Iris pigment epithelial cell (primary cell): Measurements from ENCODE around the gene HOMEZ.
"Not testable (repeated sequence)": the region's sequence is repeated elsewhere in the genome, so short reads cannot be mapped to it uniquely, and the experiment has no call there.

Experiments
- DNase-seq: peaks from one replicate; pipeline ENCODE4 v3.0.0-alpha.2; 2011; ENCODE audit warnings: low read depth

HOMEZ gene

DNA sequence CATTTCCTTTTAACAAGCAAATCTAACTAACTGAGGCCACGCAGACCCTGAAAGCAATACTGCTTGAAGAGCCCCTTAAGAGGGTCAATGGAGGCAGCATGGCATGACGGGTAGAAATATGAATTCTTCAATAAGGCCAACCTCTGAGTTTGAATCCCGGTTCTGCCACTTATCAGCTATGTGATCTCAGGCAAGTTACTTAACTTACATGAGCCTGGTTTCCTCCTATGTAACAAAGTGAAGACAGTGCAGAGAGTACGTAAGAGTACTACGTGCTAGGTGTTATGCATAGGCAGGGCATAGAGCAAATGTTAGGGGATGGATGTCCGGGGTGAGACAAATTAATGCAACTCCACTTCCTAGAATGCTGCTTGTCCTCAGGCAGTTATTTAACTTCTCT is 4.7 kb downstream of the HOMEZ start:
- no peak for DNase-seq

DNA sequence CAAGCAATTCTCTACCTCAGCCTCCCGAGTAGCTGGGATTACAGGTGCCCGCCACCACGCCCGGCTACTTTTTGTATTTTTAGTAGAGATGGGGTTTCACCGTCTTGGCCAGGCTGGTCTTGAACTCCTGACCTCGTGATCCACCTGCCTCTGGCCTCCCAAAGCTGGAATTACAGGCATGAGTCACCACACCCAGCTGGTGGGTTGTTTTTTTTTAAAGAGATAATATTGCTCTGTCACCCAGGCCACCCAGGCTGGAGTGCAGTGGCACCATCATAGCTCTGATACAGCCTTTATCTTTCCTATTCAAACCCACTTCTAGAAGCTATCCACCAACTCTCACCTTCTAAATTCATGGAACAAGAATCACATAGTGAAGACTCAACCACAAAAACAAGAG is 8.0 kb downstream of the HOMEZ start:
- DNase-seq = not testable (repeated sequence)

- DNase-seq = no peak
Measured at GRCh38 chr14:23277189-23277588, 8.7 kb downstream of the HOMEZ start.

DNA sequence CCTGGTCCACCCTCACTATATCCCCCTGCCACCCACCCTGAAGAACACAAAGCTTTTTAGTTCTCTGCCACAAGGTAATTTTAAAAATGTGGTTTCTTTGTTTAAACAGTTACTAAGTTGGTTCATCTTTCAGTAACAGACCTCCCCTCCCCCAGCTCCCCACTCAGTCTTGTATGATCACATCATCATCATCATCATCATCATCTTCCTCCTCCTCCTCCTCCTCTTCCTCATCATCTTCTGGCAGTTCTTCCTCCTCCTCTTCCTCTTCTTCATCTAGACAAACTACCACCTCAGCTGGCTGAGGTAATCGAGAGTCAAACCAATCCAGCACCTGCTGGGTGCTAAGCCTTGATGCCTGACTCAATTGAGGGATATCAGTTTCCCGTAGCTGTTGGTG is 10.5 kb downstream of the HOMEZ start:
- no peak for DNase-seq

DNA sequence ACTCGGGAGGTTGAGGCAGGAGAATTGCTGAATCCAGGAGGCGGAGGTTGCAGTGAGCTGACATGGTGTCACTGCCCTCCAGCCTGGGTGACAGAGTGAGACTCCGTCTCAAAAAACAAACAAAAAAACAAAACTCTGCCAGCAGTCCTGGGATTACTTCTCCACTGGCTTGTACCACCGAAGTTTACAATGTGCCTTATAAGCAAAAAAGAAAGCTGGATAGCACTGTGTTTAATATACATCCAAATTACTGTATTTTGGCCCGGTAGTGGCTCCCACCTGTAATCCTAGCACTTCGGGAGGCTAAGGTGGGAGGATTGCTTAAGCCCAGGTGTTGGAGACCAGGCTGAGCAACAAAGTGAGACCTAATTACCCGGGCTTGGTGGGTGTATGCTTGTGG is 16.7 kb downstream of the HOMEZ start:
- DNase-seq = no peak

GRCh38 chr14:23260849-23261248 is 25.1 kb downstream of the HOMEZ start:
- not testable (repeated sequence) for DNase-seq

- no peak for DNase-seq
Measured at GRCh38 chr14:23259426-23259825, 26.5 kb downstream of the HOMEZ start.

DNA sequence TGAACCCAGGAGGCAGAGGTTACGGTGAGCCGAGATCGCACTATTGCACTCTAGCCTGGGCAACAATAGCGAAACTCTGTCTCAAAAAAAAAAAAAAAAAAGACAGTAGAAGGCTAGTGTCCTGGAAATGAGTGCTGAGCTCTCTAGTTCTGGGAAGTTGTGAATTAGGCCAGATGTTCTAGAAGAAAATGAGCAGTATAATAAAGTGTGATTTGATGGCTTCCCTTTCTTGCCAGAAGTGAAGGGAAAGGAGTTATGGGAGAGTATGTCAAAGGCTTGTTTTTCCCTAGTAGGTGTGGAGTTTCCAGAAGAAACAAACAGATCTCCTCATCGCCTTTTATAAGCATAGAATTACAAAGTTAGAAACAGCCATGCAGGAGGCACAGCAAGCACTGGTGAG is 27.7 kb downstream of the HOMEZ start:
- no peak for DNase-seq

- DNase-seq = no peak
Measured at GRCh38 chr14:23252420-23253333, 33.3 kb downstream of the HOMEZ start.

GRCh38 chr14:23252006-23252405 is 33.9 kb downstream of the HOMEZ start:
- no peak for DNase-seq

- no peak for DNase-seq
Measured at GRCh38 chr14:23249824-23250223, 36.1 kb downstream of the HOMEZ start.

GRCh38 chr14:23248601-23249000 is 37.3 kb downstream of the HOMEZ start:
- peak; percentile 7 for DNase-seq

GRCh38 chr14:23245282-23245681 is 40.6 kb downstream of the HOMEZ start:
- DNase-seq = no peak

DNA sequence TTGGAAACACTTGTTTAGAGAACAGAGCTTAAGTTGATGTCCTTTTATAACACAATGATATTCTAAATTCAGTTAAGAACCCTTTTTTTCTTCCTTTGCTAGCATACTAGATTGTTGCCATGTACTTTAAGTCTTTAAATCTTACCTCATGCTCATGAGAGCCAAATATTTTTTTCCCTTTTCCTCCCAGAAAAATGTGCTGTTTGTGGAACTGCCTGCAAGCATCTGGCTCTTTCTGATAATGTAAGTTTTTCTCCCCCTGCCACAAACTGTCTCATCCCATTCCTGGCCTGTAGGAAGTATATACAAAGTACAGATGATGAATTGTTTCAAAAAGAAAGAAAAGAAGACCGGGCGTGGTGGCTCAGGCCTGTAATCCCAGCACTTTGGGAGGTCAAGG is 42.9 kb downstream of the HOMEZ start:
- DNase-seq = no peak

DNA sequence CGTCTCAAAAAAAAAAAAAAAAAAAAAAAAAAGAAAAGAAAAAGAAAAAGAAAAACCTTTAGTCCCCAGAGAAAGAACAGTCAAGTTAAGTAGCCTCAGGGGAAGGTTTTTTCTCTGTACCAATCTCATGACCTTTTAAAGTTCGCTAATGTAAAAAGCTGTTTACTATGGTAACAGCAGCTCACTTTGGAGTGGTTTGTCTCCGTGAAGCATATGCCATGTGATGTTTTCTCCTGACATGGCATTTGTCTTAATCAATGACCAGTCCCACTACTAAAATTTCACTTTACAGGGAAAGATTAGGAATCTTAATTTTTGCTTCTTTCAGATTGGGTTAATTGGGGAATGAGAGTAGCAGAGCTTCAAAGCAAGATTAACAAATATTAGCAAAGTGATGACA is 43.9 kb downstream of the HOMEZ start:
- no peak for DNase-seq

DNA sequence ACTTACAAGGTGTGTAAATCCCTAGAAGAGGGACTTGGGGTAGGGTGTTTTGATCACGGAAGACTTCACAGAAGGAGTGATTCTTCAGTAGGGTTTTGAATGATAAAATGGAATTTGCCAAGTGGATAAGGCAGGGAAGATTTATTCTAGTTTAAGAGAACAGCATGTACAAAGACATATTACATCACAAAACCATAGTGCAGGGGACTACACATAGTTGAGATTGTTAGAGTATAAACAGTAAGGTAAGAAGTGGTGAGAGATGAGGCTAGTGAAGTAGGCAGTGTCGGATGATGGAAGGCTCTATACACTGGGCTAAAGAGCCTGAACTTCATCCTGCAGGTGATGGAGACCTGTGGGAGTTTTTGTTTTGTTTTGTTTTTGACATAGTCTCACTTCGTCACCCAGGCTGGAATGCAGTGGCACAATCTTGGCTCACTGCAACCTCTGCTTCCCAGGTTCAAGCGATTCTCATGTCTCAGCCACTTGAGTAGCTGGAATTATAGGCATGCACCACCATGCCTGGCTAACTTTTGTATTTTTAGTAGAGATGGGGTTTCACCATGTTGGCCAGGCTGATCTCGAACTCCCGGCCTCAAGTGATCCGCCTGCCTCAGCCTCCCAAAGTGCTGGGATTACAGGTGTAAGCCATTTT is 44.7 kb downstream of the HOMEZ start:
- DNase-seq = peak; percentile 7

DNA sequence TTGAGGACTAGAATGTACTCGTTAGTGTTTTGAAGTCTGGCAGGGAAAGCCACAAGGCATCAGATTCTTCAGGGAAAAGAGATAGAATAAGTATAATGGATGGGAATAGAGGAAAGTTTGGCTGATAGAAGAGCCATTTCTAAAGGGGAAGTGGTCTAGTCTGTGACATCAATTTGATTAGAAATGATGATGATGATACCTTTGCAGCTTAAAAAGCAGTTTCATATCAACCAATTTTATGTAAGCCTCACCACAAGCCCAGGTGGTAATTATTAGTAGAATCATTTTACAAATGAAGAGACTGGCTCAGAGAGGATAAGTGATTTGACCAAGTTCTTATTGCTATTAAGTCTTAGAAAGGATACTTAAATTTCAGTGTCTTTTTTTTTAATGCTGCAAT is 45.3 kb downstream of the HOMEZ start:
- DNase-seq = no peak

- DNase-seq = peak; percentile 67
Measured at GRCh38 chr14:23237772-23238594, 47.9 kb downstream of the HOMEZ start, which contains the start of gene RNF212B. Gene RNF212B (plus strand): TSS chr14:23237936. CDS start chr14:23240346, 2,410 bp downstream.

DNA sequence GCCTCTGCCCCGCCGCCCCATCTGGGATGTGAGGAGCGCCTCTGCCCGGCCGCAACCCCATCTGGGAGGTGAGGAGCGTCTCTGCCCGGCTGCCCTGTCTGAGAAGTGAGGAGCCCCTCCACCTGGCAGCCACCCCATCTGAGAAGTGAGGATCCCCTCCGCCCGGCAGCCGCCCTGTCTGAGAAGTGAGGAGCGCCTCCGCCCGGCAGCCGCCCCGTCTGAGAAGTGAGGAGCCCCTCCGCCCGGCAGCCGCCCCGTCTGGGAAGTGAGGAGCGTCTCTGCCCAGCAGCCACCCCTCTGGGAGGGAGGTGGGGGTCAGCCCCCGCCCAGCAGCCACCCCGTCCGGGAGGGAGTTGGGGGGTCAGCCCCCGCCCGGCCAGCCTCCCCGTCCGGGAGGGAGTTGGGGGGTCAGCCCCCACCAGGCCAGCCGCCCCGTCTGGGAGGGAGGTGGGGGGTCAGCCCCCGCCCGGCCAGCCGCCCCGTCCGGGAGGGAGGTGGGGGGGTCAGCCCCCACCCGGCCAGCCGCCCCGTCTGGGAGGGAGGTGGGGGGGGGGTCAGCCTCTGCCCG is 53.6 kb downstream of the HOMEZ start:
- not testable (repeated sequence) for DNase-seq

DNA sequence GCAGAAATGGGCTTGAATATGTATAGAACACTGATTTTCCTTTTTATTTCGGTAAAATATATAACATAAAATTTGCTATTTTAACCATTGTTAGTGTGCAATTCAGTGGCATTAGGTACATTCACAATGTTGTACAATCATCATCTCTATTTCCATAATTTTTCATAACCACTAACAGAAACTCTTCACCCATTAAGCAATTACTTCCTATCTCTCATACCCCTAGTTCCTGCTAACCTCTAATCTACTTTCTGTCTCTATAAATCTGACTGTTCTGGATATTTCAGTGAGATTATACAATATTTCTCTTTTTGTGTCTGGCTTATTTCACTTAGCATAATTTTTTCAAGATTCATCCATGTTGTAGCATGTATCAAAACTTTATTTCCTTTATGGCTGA is 57.1 kb downstream of the HOMEZ start:
- DNase-seq = no peak

- no peak for DNase-seq
Measured at GRCh38 chr14:23227566-23227965, 58.4 kb downstream of the HOMEZ start.

DNA sequence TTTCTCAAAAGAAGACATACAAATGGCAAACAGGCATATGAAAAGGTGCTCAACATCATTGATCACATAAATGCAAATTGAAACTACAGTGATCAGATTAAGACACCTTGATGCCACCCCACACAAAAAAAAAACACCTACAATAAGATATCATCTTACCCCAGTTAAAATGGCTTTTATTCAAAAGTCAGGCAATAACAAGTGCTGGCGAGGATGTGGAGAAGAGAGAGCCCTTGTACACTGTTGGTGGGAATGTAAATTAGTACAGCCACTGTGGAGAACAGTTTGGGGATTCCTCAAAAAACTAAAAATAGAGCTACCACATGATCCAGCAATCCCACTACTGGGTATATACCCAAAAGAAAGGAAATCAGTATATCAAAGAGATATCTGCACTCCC is 61.0 kb downstream of the HOMEZ start:
- DNase-seq = not testable (repeated sequence)
